MM.1S (cell line): Measurements from ENCODE around the gene KHK.

ENCODE experiments used
- DNase-seq: peaks from one replicate; pipeline ENCODE4 v3.0.0-alpha.2; 2015
- H2AFZ ChIP-seq: fragments of 300-600 bp; sonication (generic); 2 replicates; pipeline ENCODE4 v1.6.0; 2016; ENCODE audit warnings: antibody characterized with exemption, low read length
- H3F3A ChIP-seq: fragments of 300-600 bp; sonication (generic); 2 replicates; pipeline ENCODE4 v1.6.1; 2016; ENCODE audit warnings: mild to moderate bottlenecking, antibody characterized with exemption, low read length, moderate library complexity, mixed read lengths; ENCODE audit not compliant: insufficient read depth
- H3K27ac ChIP-seq: fragments of 300-600 bp; sonication (generic); 2 replicates; pipeline ENCODE4 v1.5.1; 2016; ENCODE audit warnings: mild to moderate bottlenecking, low read length
- H3K27me3 ChIP-seq: fragments of 300-600 bp; sonication (generic); replicated peaks from 2 replicates; pipeline ENCODE4 v1.6.0; 2016; ENCODE audit warnings: low read length; ENCODE audit not compliant: insufficient read depth
- H3K36me3 ChIP-seq: fragments of 300-600 bp; sonication (generic); replicated peaks from 2 replicates; pipeline ENCODE4 v1.6.1; 2016; ENCODE audit warnings: mild to moderate bottlenecking, low read length, mixed read lengths; ENCODE audit not compliant: insufficient read depth
- H3K4me1 ChIP-seq: fragments of 300-600 bp; sonication (generic); 2 replicates; pipeline ENCODE4 v1.6.1; 2016; ENCODE audit warnings: low read length, mixed read lengths
- H3K4me2 ChIP-seq: fragments of 300-600 bp; sonication (generic); 2 replicates; pipeline ENCODE4 v1.6.0; 2016; ENCODE audit warnings: low read depth, low read length
- H3K4me3 ChIP-seq: fragments of 300-600 bp; sonication (generic); 2 replicates; pipeline ENCODE4 v1.5.1; 2016; ENCODE audit warnings: low read length, mixed read lengths
- H3K79me2 ChIP-seq: fragments of 300-600 bp; sonication (generic); 2 replicates; pipeline ENCODE4 v1.6.1; 2016; ENCODE audit warnings: mixed run types, low read length, mixed read lengths
- H3K9ac ChIP-seq: fragments of 300-600 bp; sonication (generic); 2 replicates; pipeline ENCODE4 v1.6.1; 2016; ENCODE audit warnings: low read length, mixed read lengths
- H3K9me2 ChIP-seq: fragments of 300-600 bp; sonication (generic); replicated peaks from 2 replicates; pipeline ENCODE4 v1.6.1; 2016; ENCODE audit warnings: mild to moderate bottlenecking, low read length, mixed read lengths; ENCODE audit not compliant: insufficient read depth
- H3K9me3 ChIP-seq: fragments of 300-600 bp; sonication (generic); replicated peaks from 2 replicates; pipeline ENCODE4 v1.6.1; 2016; ENCODE audit warnings: mild to moderate bottlenecking, low read length, mixed read lengths; ENCODE audit not compliant: insufficient read depth
- H4K20me1 ChIP-seq: fragments of 300-600 bp; sonication (generic); 2 replicates; pipeline ENCODE4 v1.6.1; 2016; ENCODE audit warnings: mild to moderate bottlenecking, low read length, moderate library complexity, mixed read lengths; ENCODE audit not compliant: insufficient read depth
- CTCF ChIP-seq: fragments of 300-600 bp; sonication (generic); IDR thresholded peaks from 2 replicates; pipeline ENCODE4 v1.5.1; 2016; ENCODE audit warnings: antibody characterized with exemption, low read length, mixed read lengths
- EZH2 ChIP-seq: fragments of 300-600 bp; sonication (generic); optimal IDR thresholded peaks from 2 replicates; pipeline ENCODE3; 2017; ENCODE audit warnings: low read depth, mild to moderate bottlenecking, antibody characterized with exemption, low read length, mixed read lengths
- EZH2phosphoT487 ChIP-seq: fragments of 300-600 bp; sonication (generic); IDR thresholded peaks from 2 replicates; pipeline ENCODE4 v1.6.1; 2018; ENCODE audit warnings: antibody characterized with exemption, low read length

KHK gene

GRCh38 chr2:27148801-27149439 is 62.3 kb downstream of the KHK start, which contains the start of gene TCF23:
Gene TCF23, plus strand, starts transcription at chr2:27149004. Its CDS starts 130 bp downstream, at chr2:27149134.
- no peak for DNase-seq
- no peaks in the 10 kb centered on the region for H3K9me2 ChIP-seq
- H3K36me3 ChIP-seq = no peaks in the 10 kb centered on the region
- peaks cover 20% of the 10 kb centered on the region for H3K4me1 ChIP-seq
- H3K27ac ChIP-seq = no peak within 1 kb of the TSS
- no peak within 1 kb of the TSS for H3K9ac ChIP-seq
- H3F3A ChIP-seq = peaks cover 22% of the 10 kb centered on the region
- no peaks in the 10 kb centered on the region for H3K9me3 ChIP-seq
- no peaks in the 10 kb centered on the region for H3K27me3 ChIP-seq
- no peak within 1 kb of the TSS for H2AFZ ChIP-seq
- H3K4me2 ChIP-seq = no peak within 1 kb of the TSS
- no peaks in the 10 kb centered on the region for H4K20me1 ChIP-seq
- no peaks in the 10 kb centered on the region for H3K79me2 ChIP-seq
- TF ChIP-seq CTCF (no peak), EZH2 (no peak), EZH2phosphoT487 (no peak)
- no peak within 1 kb of the TSS for H3K4me3 ChIP-seq

DNA sequence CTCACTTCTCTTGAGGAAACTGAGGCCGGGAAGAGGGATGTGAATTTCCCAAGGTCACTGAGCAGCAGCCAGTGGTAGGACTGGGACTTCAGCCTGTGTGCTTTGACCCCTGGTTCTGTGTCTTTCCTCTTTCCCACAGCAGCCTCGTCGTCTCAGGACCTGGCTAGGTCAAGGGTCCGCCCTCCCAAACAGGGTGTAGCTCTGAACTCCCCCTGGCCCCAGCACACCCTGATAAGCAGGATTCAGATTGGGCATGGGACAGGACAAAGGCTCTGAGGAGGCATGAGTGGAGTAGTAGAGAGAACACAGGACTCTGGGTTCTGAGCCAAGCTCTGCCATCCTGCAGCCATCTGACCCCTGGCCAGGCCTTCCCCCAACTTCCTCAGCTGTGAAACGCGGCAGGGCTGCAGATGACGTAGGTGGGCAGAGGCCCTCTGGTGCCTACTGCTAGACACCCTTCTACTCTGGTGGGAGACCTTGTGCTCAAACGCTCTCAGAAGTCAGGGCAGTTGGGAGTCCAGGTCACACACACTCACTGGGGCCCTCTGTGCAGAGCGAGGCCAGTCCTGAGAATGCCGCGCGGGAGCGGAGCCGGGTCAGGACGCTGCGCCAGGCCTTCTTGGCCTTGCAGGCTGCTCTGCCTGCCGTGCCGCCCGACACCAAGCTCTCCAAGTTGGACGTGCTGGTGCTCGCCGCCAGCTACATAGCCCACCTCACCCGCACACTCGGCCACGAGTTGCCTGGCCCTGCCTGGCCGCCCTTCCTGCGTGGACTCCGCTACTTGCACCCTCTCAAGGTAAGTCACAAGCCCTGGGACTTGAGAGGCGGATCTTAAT is 63.2 kb downstream of the KHK start:
- Histone ChIP-seq H3K4me1 (peaks cover 29% of the 10 kb centered on the region), H3K9me3 (no peaks in the 10 kb centered on the region), H2AFZ (no peak overlapping the region), H3K9me2 (no peaks in the 10 kb centered on the region), H3K4me3 (no peak overlapping the region), H3F3A (peaks cover 22% of the 10 kb centered on the region), H3K27me3 (no peaks in the 10 kb centered on the region), H4K20me1 (no peaks in the 10 kb centered on the region), H3K79me2 (no peaks in the 10 kb centered on the region), H3K4me2 (no peak overlapping the region), H3K36me3 (no peaks in the 10 kb centered on the region), H3K27ac (no peak overlapping the region), H3K9ac (no peak overlapping the region)
- no peak for DNase-seq
- TF ChIP-seq EZH2 (no peak), EZH2phosphoT487 (no peak), CTCF (no peak)
